WTC11 (cell line): Measurements from ENCODE around the gene TSGA10. TPM values are rescaled to one million over a fixed set of nuclear protein-coding genes. Genes with fewer than 3 reads are reported as not detected.

Source experiments
- ATAC-seq: fragments of 200-7000 bp; cut with Tn5 transposase; 2 replicates; pipeline ENCODE4 v1.10.0; 2021; ENCODE audit warnings: mild to moderate bottlenecking, moderate library complexity
- CTCF ChIA-PET: fragments of 300-600 bp; sonication (Branson Sonifier 250); formaldehyde crosslinking; loops from one replicate; lab custom pipeline; 2021; ENCODE audit warnings: antibody characterized with exemption; lab: Charles Lee
- POLR2A ChIA-PET: fragments of 350-600 bp; sonication (Branson Sonifier 250); formaldehyde crosslinking; loops from one replicate; lab custom pipeline; 2021; ENCODE audit warnings: antibody characterized with exemption; lab: Charles Lee
- DNase-seq: peaks from one replicate; pipeline ENCODE4 v3.0.0; 2021; ENCODE audit warnings: low spot score
- H3K27ac Mint-ChIP-seq: 2 replicates; pipeline ENCODE4 v1.8.0; 2021; ENCODE audit warnings: mixed read lengths
- H3K27me3 Mint-ChIP-seq: 2 replicates; pipeline ENCODE4 v1.8.0; 2021; ENCODE audit warnings: low read depth, mild to moderate bottlenecking, moderate library complexity, mixed read lengths
- H3K36me3 Mint-ChIP-seq: 2 replicates; pipeline ENCODE4 v1.8.0; 2021; ENCODE audit warnings: mixed read lengths
- H3K4me1 Mint-ChIP-seq: 2 replicates; pipeline ENCODE4 v1.8.0; 2022; ENCODE audit warnings: mixed read lengths
- H3K4me3 Mint-ChIP-seq: 2 replicates; pipeline ENCODE4 v1.8.0; 2021; ENCODE audit warnings: mild to moderate bottlenecking, moderate library complexity, mixed read lengths
- H3K9me3 Mint-ChIP-seq: 2 replicates; pipeline ENCODE4 v1.8.0; 2021; ENCODE audit warnings: mixed read lengths
- AR ChIP-seq: fragments of 250-450 bp; sonication (Bioruptor Pico); IDR thresholded peaks from 2 replicates; pipeline ENCODE4 v1.9.0; 2021; ENCODE audit warnings: mild to moderate bottlenecking
- ATF2 ChIP-seq: sonication (generic); formaldehyde crosslinking; IDR thresholded peaks from 2 replicates; pipeline ENCODE4 v1.8.1; 2022; ENCODE audit warnings: low read depth, missing genetic modification reagents, borderline replicate concordance
- CREM ChIP-seq: sonication (generic); formaldehyde crosslinking; IDR thresholded peaks from 2 replicates; pipeline ENCODE4 v1.8.1; 2022; ENCODE audit warnings: mild to moderate bottlenecking, missing genetic modification reagents, moderate library complexity
- ELF4 ChIP-seq: sonication (generic); formaldehyde crosslinking; IDR thresholded peaks from 2 replicates; pipeline ENCODE4 v1.8.1; 2022; ENCODE audit warnings: low read depth, mild to moderate bottlenecking, moderate library complexity, missing genetic modification reagents
- MAX ChIP-seq: sonication (generic); formaldehyde crosslinking; IDR thresholded peaks from 2 replicates; pipeline ENCODE4 v1.8.0; 2022; ENCODE audit warnings: mild to moderate bottlenecking, missing genetic modification reagents
- NFYB ChIP-seq: sonication (generic); formaldehyde crosslinking; conservative IDR thresholded peaks from 2 replicates; pipeline ENCODE4 v1.8.0; 2022; ENCODE audit warnings: low read depth, missing genetic modification reagents
- NR2C2 ChIP-seq: sonication (generic); formaldehyde crosslinking; IDR thresholded peaks from 2 replicates; pipeline ENCODE4 v1.8.0; 2022; ENCODE audit warnings: mild to moderate bottlenecking, missing genetic modification reagents
- PREB ChIP-seq: sonication (generic); formaldehyde crosslinking; IDR thresholded peaks from 2 replicates; pipeline ENCODE4 v1.8.1; 2022; ENCODE audit warnings: mild to moderate bottlenecking, missing genetic modification reagents, moderate library complexity, borderline replicate concordance
- RORB ChIP-seq: fragments of 250-450 bp; sonication (Bioruptor Pico); IDR thresholded peaks from 2 replicates; pipeline ENCODE4 v1.9.0; 2021; ENCODE audit warnings: mild to moderate bottlenecking
- STAT6 ChIP-seq: sonication (generic); formaldehyde crosslinking; conservative IDR thresholded peaks from 2 replicates; pipeline ENCODE4 v1.8.1; 2023; ENCODE audit warnings: mild to moderate bottlenecking, low read depth, missing genetic modification reagents, moderate library complexity
- USF2 ChIP-seq: sonication (generic); formaldehyde crosslinking; IDR thresholded peaks from 2 replicates; pipeline ENCODE4 v1.8.1; 2023; ENCODE audit warnings: mild to moderate bottlenecking, missing genetic modification reagents, moderate library complexity
- ZNF219 ChIP-seq: sonication (generic); formaldehyde crosslinking; IDR thresholded peaks from 2 replicates; pipeline ENCODE4 v1.8.0; 2023; ENCODE audit warnings: missing genetic modification reagents, mild to moderate bottlenecking, borderline replicate concordance
- ZNF425 ChIP-seq: fragments of 250-450 bp; sonication (Bioruptor Pico); conservative IDR thresholded peaks from 2 replicates; pipeline ENCODE4 v1.9.0; 2021; ENCODE audit warnings: mild to moderate bottlenecking
- ZNF532 ChIP-seq: fragments of 250-450 bp; sonication (Bioruptor Pico); IDR thresholded peaks from 2 replicates; pipeline ENCODE4 v1.9.0; 2021; ENCODE audit warnings: mild to moderate bottlenecking, borderline replicate concordance
- total RNA-seq: library from RNA; stranded (reverse); gene quantifications from 3 replicates; pipeline ENCODE4 v1.2.3, GENCODE V29; 2021

The TSGA10 gene
- total RNA-seq, 1 experiment from 2014 or later: 9.1 TPM

GRCh38 chr2:99079226-99079625 is 75.5 kb downstream of the TSGA10 start:
- H3K27ac Mint-ChIP-seq: no peak overlapping the region
- ATAC-seq (no peak), DNase-seq (no peak)
- CTCF ChIA-PET: no interaction called here
- TF ChIP-seq STAT6 (CRISPR knock-in tag): no peak
- no peak for TF ChIP-seq RORB (CRISPR knock-in tag)
- no peak for TF ChIP-seq NR2C2 (CRISPR knock-in tag)
- TF ChIP-seq ATF2 (CRISPR knock-in tag): no peak
- TF ChIP-seq MAX (CRISPR knock-in tag): no peak
- TF ChIP-seq, all 79 proteins: peak for 0
- H3K9me3 Mint-ChIP-seq: no peaks in the 10 kb centered on the region
- no peak overlapping the region for H3K4me3 Mint-ChIP-seq
- H3K27me3 Mint-ChIP-seq: peaks cover 15% of the 10 kb centered on the region
- H3K4me1 Mint-ChIP-seq: peaks cover 11% of the 10 kb centered on the region
- POLR2A ChIA-PET: no interaction called here
- no peaks in the 10 kb centered on the region for H3K36me3 Mint-ChIP-seq

GRCh38 chr2:99072551-99072950 is 82.2 kb downstream of the TSGA10 start:
- H3K4me3 Mint-ChIP-seq: no peak overlapping the region
- POLR2A ChIA-PET: no interaction called here
- TF ChIP-seq ZNF532: no peak
- no peak for TF ChIP-seq NFYB (CRISPR knock-in tag)
- no peak for TF ChIP-seq ATF2 (CRISPR knock-in tag)
- no peak for TF ChIP-seq PREB (CRISPR knock-in tag)
- no peak for TF ChIP-seq CREM (CRISPR knock-in tag)
- TF ChIP-seq USF2 (CRISPR knock-in tag): no peak
- TF ChIP-seq ZNF219 (CRISPR knock-in tag): no peak
- no peak for TF ChIP-seq AR (CRISPR knock-in tag)
- no peak for TF ChIP-seq ELF4
- TF ChIP-seq ZNF425 (CRISPR knock-in tag): no peak

More at GRCh38 chr2:99072551-99072950, 82.2 kb downstream of the TSGA10 start:
- H3K9me3 Mint-ChIP-seq: no peaks in the 10 kb centered on the region
- no peak for ATAC-seq
- no peak for DNase-seq
- no peaks in the 10 kb centered on the region for H3K27me3 Mint-ChIP-seq
- no peaks in the 10 kb centered on the region for H3K36me3 Mint-ChIP-seq
- no peak overlapping the region for H3K27ac Mint-ChIP-seq
- no peaks in the 10 kb centered on the region for H3K4me1 Mint-ChIP-seq
- CTCF ChIA-PET: interaction anchor here (1.0 kb wide), 1 partner anchor 423 kb away, joined by 3 read pairs; no protein-coding TSS in a partner anchor
